ENCODE measurements around the gene CDCP1.

CDCP1 gene

DNA sequence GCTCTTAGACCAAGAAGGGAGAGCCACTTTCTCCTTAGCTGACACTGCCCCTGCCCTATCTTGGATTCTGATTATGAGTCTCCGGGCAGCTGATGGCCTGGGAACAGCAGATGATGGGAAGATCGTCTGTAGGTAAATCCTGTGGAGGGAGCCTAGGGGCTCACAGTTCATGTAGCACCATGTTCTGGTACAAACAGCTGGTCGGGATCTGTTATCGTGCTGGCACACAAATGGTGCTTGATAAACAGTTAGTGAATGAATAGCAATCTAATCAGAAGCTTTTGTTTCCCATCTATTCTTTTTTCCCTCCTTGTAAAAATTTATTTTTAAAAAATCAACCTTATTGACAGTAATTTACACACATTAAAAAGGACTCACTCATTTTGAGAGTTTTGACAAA is 26.8 kb downstream of the CDCP1 start:
- no peak for DNase-seq (ENCODE audit: extremely low spot score, insufficient read length, low read depth)
- FAIRE-seq, result no peak

DNA sequence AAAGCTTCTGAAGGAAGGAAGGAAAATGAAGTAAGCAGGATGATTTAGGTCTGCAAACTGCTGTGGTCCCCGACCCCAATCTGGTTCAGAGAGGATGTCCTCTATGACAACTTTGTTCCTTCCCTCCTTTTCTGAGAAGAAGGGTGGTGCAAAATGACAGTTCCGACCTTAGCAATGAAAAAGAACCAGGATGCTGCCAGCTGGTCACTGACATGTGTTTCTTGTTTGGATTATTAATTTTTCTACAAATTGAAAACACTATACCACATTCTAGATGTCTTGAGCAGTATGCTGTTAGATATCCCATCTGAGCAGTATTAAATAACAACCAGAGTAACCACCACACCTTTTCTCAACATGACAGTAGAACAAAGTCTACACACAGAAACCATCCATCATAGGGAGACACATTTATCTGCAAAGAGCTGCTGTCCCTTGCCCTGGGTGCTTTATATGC is 27.5 kb downstream of the CDCP1 start:
- FAIRE-seq (peak; percentile 48), DNase-seq (ENCODE audit: extremely low spot score, insufficient read length, low read depth) (no peak)

DNA sequence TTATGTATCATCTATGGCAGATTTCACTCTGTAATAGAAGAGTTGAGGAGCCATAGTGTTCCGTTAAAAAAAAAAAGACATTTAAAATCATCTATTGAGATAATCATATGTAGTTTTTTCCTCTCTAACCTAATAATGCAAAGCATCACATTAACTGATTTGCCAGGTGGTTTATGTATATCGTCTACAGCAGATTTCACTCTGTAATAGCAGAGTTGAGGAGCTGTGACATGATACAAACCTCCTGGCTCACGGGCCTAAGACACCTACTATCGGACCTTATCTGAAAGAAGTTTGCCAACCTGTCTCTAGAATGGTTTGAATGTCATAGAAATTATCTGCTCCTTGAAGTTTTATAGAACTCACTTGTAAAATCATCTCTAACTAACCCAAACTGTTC is 29.8 kb downstream of the CDCP1 start:
- no peak for FAIRE-seq

DNA sequence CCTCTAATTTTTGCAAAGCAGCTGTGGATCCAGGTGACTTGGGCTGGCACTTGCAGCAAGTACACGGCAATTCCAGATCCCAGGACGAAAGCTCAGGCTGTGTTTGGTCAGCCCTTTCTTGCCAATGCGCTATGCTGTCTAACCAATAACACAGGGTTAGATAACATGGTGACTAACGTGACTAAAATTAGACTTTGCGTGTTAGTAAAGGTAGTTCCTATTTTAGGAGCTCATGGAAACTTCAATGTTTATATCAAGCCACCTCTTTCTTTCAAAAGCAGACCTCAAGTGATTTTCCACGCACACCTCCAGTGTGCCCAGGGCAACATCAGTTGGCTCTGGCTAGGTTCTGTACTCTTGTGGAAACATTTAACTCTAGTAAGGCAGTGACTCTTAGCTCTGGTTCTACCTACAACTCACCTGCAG is 32.5 kb downstream of the CDCP1 start:
- FAIRE-seq, result peak; percentile 24
- DNase-seq (ENCODE audit: extremely low spot score, insufficient read length, low read depth), result no peak

More for the DNA sequence above, 29.8 kb downstream of the CDCP1 start:
- DNase-seq (ENCODE audit: extremely low spot score, insufficient read length, low read depth), result no peak

DNA sequence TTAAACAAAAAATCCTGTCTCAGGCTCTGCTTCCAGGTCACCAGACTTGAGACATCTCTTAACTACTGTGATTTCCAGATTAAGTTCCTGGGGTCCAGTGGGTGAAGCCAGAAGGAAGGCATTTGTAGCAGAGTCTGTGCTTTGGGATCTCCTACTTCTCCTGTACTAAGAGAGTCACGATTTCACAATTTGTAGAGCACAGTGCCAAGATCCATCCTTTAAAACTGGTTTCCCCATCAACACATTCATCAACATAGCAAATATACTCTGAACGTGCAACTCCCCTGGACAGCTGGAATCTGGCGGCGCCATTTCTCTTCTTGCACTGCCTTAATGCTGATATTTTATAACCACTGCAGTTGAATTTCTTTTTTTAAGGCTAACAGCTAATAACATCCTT is 33.2 kb downstream of the CDCP1 start:
- FAIRE-seq (no peak), DNase-seq (ENCODE audit: extremely low spot score, insufficient read length, low read depth) (no peak)

DNA sequence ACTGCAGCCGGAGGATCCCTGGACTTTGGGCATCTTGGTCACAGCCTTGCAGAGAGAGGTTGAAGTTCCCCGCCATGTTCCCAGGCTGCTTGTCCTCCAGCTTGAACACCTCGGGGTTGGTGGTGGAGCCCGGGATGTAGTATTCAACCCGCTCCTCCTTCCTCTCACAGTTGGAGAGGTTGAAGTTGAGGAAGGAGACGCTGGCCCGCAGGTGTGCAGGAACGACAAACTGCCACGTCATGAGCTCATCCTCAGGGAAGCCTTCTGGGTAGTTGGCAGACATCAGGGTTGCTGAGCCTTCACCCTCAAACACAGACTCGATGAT is 35.7 kb downstream of the CDCP1 start:
- FAIRE-seq, result no peak
- no peak for DNase-seq (ENCODE audit: extremely low spot score, insufficient read length, low read depth)

DNA sequence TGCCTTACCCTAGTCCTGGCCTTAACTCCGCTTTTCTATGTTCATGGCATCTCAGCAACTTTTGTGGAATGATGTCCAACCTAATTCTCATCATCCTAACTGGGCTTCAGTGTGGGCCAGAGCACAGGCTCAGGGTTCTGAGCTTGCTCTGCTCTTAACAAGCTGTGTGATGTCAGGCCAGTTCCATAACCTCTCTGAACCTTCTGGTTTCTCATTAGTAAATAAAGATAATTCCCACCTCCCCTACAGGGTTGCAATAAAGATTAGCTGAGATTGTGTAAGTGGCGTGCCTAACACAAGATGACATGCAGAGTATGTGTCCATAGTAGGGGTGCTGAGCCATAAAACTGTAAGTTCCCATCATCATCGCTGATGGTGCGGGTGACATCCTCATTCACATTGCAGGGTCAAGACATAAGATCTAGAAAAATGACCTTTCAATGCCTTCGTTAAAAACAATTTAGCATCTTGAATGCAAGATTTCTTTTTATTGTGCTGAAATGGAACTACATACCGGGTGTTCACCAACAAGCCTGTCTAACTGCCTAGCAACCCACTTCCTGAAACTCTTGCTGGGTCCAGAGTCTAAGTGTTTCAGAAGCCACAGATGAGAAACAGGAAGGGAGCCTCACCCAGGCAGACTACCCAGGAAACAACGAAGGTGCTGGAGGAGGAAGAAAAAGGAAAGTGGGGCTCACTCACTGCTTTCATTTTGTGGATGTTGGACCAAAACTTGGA is 36.2 kb downstream of the CDCP1 start:
- FAIRE-seq (peak; percentile 83), DNase-seq (ENCODE audit: extremely low spot score, insufficient read length, low read depth) (peak; percentile 49)

DNA sequence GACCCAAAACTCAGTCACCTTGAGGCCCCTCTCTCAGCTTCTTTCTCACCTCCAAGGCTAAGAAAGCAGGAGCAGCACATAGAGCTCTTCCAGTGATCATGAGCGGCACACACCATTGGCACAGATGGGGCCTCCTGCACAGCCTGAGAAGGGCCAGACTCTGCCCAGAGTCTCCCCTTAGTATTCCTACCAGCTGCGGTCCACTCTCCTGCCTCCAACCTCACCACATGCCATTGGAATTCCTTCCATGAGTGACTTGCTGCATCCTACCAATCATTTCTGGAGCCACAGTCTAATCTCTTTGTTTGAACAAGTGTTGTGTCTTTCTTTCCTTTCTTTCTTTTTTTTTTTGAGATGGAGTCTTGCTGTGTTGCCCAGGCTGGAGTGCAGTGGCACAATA is 39.3 kb downstream of the CDCP1 start:
- DNase-seq (ENCODE audit: extremely low spot score, insufficient read length, low read depth), result no peak
- FAIRE-seq, result no peak

DNA sequence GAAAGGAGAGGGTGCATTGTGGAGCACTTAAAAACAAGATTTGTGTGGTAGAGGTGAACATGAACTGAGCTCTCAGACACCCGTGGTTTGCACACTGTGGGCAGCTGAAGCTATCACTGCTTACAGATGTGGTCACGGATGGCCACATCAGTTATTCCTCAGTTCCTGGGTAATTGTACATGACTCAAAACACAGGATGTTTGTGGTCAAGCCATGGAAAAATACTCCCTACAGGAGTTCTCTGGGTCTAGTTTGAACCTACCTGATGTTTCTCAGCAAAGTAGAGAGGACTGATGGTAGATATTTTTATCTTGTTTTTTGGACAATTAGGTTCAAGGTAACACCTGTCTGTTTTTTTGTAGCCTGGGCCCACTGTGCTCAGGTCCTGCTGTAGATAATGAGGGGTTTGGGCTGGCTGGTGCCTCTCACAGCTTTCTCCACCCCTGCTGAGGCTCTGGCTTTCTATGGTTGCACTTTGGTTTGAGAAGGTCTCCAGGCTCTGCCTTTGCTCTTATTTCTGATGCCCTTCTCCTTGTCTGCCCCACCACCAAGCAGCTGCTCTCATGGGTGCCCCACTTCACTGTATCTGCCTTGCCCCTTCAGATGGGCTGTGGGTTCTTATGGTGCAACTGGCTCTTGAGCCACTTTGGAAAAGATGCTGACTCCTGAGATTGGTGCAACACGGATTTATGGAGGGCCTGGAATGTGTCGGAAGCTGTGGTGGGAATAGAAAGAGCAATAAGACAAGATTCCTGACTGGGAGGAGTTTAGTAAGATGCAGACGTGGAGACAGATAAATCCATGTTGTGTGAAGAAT is 40.1 kb downstream of the CDCP1 start:
- DNase-seq (ENCODE audit: extremely low spot score, insufficient read length, low read depth) (no peak), FAIRE-seq (peak; percentile 63)

DNA sequence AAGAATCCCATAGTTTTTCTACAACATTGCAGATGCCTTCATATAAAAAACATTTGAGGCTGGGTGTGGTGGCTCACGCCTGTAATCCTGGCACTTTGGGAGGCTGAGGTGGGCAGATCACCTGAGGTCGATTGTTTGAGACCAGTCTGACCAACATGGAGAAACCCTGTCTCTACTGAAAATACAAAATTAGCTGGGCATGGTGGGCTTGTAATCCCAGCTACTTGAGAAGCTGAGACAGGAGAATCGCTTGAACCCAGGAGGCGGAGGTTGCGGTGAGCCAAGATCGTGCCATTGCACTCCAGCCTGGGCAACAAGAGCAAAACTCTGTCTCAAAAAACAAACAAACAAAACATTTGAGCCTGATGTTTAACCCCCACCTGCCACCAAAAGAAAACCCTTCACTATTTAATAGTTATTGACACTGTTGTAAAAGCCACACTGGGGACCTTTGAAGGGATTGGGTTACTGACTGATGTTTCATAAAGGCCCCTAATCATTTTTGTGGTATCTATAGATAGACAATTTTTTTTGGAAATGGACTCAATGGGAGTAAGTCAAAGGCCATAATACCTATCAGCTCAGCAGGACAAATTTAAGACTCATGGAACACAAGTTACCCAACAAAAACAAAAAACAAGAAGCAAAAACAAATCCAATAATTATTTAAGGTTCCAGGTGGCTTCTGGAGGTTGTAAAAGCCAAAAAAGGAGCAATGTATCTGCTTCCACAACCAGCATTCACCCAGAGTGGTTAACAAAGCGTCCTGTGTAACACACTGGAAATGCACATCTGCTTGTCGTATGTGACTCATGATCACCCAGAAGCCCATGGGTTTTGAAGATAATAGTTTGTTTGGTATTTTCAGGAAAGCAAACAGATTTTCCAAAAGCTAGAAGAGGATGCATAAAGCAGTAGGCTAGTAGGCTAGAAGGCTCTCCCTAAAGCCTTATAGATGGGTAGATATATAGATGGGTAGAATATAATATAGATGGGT is 41.2 kb downstream of the CDCP1 start:
- FAIRE-seq (no peak), DNase-seq (ENCODE audit: extremely low spot score, insufficient read length, low read depth) (no peak)

DNA sequence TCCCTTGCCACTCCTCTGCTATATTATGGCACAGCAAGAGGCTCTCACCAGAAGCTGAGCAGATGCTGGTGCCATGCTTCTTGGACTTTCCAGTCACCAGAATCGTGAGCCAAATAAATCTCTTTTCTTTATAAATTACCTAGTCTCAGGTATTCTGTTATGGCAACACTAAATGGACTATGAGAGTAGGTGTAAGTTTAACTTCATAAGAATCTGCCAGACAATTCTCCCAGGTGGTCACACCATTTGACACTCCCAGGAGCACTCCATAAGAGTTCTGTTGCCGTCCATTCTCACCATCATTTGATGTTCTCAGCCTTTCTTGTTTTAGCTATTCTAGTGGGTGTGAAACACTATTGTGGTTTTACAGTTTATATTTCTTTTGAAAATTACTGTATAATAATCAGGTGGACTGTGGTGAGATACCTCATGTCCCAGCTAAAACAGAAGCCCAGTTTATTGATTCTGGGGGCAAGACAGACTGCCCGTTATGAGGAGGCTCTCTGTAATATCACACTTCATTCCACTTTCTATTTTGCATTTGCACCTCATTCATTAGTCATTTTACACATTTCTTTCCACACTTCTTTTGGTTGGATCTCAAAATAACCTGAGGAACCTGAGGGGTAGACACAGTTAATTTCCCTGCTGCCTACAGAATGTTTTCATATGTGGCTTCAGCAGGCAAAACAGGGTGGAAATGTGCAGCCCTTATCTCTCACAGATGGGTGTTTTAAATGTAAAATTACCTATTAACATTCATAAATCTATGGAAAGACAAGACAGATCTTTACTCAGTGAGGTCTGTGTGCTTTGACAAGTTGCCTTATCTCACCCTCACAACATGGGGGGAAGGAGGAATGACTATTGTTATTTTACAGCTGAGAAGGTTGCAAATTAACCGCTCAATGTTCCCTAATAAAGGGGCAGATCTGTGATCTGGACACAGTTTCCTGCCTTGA is 42.1 kb downstream of the CDCP1 start:
- no peak for DNase-seq (ENCODE audit: extremely low spot score, insufficient read length, low read depth)
- no peak for FAIRE-seq

DNA sequence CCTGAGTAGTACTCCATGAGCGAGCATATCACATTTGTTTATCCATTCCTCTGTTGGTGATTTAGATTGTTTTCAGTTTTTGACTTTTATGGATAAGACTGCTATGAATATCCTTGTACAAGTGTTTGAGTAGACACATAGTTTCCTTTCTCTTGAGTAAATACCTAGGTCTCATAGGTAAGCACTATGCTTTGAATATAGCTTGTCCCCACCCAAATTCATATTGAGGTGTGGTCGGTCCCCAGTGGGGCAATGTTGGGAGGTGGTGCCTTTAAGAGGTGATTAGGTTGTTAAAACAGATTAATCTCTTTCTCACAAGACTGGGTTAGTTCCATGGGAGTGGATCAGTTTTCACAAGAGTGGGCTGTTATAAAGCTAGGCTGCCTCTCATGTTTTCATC is 42.8 kb downstream of the CDCP1 start:
- no peak for FAIRE-seq
- no peak for DNase-seq (ENCODE audit: extremely low spot score, insufficient read length, low read depth)

DNA sequence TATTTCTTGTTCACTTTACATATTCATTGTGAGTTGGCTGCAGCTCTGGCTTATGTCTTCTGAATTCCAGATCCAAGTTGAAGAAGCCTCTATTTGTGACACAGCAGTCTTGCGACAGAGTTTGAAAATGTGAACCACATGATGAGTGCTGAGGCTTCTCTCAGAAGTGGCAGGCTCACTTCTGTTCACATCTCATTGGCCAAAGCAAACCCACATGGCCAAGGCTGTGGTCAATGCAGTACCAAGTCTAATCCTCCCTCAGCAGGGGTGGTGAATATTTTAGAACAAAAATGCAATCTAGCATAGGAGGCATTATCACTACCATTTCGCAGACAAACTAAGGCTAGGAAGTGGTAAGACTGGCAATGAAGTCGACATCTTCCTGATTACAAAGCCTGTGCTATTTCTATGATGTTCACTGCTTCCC is 45.2 kb downstream of the CDCP1 start:
- FAIRE-seq, result no peak

DNA sequence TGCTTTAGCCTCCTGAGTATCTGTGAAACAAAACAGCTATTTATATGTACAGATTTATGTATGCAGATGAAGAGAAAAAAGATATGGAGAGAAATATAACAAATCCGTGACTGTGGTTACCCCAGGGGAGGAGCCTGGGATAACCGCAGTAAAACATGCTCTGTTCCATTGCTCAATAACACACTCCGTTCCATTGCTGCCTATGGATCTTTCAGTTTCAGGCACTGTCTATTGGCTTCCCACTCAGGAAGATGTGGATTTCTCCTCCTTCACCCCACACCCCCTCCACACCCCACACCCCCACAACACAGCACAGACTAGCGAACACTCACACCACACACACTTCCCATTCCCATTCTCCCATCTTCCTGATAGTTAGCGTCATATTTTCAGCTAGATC is 47.9 kb downstream of the CDCP1 start:
- DNase-seq (ENCODE audit: extremely low spot score, insufficient read length, low read depth) (no peak), FAIRE-seq (no peak)

More for the DNA sequence above, 45.2 kb downstream of the CDCP1 start:
- DNase-seq (ENCODE audit: extremely low spot score, insufficient read length, low read depth), result no peak

DNA sequence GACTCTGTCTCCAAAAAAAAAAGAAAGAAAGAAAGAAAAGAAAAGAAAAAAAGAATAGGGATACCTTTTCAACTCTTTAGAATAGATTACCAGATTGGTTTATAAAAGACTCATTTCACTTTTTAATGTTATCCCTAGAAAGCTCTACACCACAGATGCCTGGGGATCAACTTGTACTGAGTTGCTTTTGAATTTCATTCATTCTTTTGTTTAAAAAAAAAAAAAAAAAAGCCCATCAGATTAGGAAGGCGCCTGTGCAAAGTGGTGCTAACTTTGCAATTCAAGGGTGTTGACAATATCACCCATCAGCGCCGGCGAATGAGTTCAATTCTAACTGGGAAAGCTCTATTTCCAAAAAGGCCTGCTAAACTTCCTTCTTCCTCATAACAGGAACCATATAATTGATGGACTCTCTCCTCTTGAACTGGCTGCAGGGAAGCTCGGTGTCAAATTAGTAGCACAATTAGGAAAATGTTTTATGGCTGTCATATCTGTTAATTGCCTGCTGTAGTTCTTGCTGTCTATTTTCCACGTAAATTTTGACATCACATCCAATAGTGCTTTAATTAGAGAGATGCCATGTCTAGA is 48.8 kb downstream of the CDCP1 start:
- no peak for DNase-seq (ENCODE audit: extremely low spot score, insufficient read length, low read depth)

DNA sequence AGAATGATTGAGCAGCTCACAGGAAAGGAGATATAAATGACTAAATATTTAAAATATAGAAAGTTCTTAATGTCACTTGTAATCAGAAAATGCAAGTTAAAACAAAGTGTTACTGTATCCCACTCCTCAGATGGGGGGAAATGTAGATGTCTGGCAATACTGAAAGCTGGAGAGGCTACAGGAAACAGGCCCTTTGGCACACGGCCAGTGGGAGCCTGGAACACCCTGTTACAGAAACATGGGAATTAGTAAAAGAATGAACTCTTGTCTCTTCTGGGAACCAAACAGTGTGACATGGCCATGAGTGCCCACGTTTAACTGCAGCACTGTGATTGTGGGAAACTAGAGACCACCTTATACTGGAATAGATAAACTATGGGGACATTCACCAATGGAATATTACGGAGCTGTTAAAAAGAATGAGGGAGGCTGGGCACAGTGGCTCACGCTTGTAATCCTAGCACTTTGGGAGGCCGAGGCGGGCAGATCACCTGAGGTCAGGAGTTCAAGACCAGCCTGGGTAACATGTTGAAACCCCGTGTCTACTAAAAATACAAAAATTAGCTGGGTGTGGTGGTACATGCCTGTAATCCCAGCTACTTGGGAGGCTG is 50.2 kb downstream of the CDCP1 start:
- FAIRE-seq, result no peak

More for the DNA sequence above, 48.8 kb downstream of the CDCP1 start:
- no peak for FAIRE-seq

DNA sequence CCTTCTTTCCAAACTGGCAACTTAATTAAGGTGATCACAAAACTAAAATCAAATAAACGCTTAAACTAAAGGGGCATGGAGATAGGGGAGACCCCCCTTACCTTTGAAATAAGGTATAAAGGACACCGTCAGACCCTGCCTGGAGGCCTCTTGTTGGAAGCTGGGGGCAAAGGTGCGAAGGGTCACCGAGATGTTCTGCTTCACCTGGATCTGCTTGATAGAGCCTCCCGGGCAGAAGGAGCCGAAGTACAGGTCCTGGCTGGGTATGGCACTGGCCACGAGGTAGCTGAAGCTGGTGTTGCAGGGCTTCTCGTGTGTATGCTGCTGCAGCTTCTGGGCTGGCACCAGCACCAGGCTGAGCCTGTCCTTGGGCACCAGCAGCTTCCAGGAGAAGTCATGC is 53.0 kb downstream of the CDCP1 start:
- no peak for FAIRE-seq
- no peak for DNase-seq (ENCODE audit: extremely low spot score, insufficient read length, low read depth)

More for the DNA sequence above, 50.2 kb downstream of the CDCP1 start:
- no peak for DNase-seq (ENCODE audit: extremely low spot score, insufficient read length, low read depth)

Measured in GM18507 (cell line).